Measurements from ENCODE around the gene SH3YL1.

DNA sequence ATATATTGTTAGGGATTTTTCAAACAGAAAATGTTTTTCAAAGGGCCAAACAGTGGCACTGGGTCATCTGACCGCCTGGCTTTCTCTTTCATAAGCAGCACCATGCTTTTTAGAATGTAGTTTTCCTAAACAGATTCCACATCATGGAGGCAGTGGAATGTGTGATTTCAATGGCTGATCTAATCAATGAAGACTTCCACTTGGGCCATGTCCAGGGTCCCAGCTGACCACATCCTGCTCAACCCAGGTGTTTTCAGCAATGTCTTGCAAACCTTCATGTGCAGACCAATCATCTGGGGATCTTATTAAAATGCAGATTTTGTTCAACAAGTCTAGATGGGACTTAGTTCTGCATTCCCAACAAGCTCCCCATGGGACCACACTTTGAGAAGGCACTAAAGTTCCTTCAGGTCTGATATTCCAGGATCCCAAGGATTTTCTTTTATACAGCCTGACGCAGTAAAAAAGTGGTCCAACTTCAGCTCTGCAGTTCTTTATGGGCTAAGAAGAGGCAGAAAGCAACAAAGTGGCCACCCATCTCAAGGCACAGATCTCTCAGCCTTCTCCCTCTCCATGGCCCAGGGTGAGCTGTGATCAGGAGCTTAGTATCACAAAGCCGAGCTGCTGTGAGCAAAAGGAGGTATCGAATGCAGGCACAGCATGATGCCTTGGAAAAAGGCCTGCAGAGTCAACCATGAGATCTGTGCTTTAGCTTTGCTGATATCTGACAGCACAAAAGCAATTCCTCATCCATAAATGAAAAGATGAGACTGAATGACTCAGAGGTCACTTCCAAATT is 20.4 kb upstream of the SH3YL1 start:
- TF ChIP-seq CTCF (IDR thresholded peaks at IDR 0.05; ENCODE audit: low read length) (no peak), EZH2 (optimal IDR thresholded peaks at IDR 0.05; ENCODE audit: low read depth, low read length) (no peak)

All from MM.1S (cell line).